ENCODE results near the gene ACY1.

The ACY1 gene

GRCh38 chr3:51982838-51983577, at the start of gene ACY1:
ACY1 (plus strand) TSS chr3:51983535; CDS start chr3:51984065, 530 bp downstream.
- TF ChIP-seq, protein P1, sequence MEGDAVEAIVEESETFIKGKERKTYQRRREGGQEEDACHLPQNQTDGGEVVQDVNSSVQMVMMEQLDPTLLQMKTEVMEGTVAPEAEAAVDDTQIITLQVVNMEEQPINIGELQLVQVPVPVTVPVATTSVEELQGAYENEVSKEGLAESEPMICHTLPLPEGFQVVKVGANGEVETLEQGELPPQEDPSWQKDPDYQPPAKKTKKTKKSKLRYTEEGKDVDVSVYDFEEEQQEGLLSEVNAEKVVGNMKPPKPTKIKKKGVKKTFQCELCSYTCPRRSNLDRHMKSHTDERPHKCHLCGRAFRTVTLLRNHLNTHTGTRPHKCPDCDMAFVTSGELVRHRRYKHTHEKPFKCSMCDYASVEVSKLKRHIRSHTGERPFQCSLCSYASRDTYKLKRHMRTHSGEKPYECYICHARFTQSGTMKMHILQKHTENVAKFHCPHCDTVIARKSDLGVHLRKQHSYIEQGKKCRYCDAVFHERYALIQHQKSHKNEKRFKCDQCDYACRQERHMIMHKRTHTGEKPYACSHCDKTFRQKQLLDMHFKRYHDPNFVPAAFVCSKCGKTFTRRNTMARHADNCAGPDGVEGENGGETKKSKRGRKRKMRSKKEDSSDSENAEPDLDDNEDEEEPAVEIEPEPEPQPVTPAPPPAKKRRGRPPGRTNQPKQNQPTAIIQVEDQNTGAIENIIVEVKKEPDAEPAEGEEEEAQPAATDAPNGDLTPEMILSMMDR (IDR thresholded peaks at IDR 0.05; ENCODE audit: borderline replicate concordance, insufficient read depth, low read depth, low read length): no peak
- H3K4me3 ChIP-seq (ENCODE audit: low read depth, low read length): peak within 1 kb of the TSS; percentile 74

DNA sequence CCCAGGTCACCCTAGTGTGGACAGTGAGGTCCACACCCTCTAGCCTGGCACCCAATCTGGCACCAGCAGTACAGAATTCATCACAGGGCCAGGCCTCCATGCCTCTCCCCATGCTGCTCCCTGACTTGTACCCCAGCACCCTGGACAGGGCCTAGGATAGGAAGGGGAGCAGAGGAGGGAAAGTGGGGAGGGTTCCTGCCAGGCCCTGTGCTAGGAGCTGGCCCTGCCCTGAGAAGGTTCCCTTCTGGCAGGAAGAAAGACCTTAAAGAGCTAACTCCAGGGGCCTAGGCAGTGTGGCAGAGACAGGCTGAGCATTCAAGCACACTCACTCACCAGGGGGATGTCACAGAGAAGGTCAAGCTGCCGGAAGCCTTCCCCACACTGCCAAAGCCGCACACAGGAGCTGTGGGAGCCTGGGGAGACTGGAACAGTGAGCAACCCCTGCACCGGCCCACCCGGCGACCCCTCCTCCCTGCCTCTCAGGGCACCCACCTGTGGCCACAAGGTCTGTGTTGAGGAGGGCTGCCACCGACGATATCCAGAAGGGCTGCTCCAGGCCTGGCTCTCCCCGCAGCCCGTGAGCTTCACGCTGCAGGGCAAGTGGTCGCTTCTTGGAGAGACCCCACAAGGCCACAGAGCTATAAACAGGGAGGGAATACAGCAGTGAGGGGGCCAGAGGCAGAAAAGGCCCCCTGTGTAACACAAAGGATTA, 49.0 kb upstream of the ACY1 start:
- no peak overlapping the region for H3K4me3 ChIP-seq (ENCODE audit: low read depth, low read length)

DNA sequence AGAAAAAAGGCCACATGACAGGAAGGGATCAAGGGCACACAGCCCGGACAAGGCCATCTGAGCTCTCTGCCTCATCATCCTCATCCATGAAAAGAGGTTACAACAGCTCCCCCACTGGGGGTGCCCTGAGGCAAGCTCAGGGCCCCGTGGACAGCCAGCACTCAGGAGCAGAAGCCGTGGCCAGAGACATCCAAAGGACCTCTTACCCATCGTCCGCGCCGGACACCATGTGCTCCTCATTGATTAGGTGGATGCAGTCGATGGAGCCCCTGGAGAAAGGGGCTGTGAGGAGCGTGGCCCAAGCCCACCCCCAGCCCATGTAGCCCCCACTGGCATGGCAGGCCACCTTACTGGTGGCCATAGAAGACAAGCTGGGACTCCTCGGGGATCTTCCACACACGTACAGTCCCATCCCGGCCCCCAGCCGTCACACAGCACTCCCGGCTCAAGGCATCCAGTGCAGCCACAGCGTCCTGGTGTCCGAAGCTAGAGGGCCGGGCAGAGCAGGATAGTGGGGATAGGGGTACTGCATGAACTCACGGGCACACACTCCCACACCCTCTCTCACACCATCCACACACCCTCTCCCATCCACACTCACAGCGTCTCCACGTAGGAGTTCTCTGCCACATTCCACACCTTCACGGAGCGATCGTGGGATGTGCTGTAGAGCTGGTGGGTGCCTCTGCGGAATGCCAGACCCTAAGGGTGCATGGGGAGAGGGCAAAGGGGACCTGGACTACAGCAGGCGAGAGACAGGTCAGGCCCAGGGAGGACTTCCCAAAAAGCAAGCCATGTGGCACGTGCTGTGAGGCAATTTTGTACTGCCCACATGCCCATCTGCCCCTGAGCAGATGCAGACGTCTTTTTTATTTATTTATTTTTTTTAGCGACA, 48.1 kb upstream of the ACY1 start:
- TF ChIP-seq, protein P1 (IDR thresholded peaks at IDR 0.05; ENCODE audit: borderline replicate concordance, insufficient read depth, low read depth, low read length): no peak
- H3K4me3 ChIP-seq (ENCODE audit: low read depth, low read length): no peak overlapping the region

More for the DNA sequence above, 49.0 kb upstream of the ACY1 start:
- TF ChIP-seq, protein P1 (IDR thresholded peaks at IDR 0.05; ENCODE audit: borderline replicate concordance, insufficient read depth, low read depth, low read length): no peak

- TF ChIP-seq, protein P1 (IDR thresholded peaks at IDR 0.05; ENCODE audit: borderline replicate concordance, insufficient read depth, low read depth, low read length): no peak
Observed at GRCh38 chr3:51935886-51936755, 47.2 kb upstream of the ACY1 start.

DNA sequence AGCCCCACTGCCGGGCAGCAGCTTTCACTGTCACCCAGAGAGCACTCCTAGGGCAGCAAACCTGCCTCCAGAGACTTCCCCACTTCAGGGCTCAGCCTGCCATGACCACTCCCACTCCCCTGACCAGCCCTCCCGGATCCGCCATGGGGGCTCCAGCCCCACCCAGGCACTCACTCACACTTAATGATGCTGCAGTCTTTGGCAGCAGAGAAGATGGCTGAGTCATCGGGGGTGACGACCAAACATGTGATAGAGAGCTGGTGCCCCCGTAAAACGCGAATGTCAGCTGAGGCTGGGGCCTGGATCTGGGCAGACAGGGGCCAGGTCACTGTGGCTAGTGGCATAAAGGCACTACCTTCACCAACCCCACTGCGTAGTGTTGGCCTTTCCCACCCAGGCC, 46.3 kb upstream of the ACY1 start:
- TF ChIP-seq, protein P1 (IDR thresholded peaks at IDR 0.05; ENCODE audit: borderline replicate concordance, insufficient read depth, low read depth, low read length): no peak

More at GRCh38 chr3:51935886-51936755, 47.2 kb upstream of the ACY1 start:
- no peak overlapping the region for H3K4me3 ChIP-seq (ENCODE audit: low read depth, low read length)

More for the DNA sequence above, 46.3 kb upstream of the ACY1 start:
- no peak overlapping the region for H3K4me3 ChIP-seq (ENCODE audit: low read depth, low read length)
